DOHH2 (cell line): ENCODE results near the gene HPSE2.
"Not testable (repeated sequence)": the region's sequence is repeated elsewhere in the genome, so short reads cannot be mapped to it uniquely, and the experiment has no call there.

Experiments
- H3F3A ChIP-seq: fragments of 200-600 bp; sonication (generic), shearing (Covaris generic); 2 replicates; pipeline ENCODE4 v1.6.0; 2016; ENCODE audit warnings: antibody characterized with exemption, mild to moderate bottlenecking; ENCODE audit not compliant: control insufficient read depth, insufficient read depth
- H3K27ac ChIP-seq: fragments of 200-600 bp; sonication (generic); 2 replicates; pipeline ENCODE4 v1.5.1; 2014; ENCODE audit warnings: low read depth, mild to moderate bottlenecking, low read length, moderate library complexity
- H3K27me3 ChIP-seq: fragments of 200-600 bp; sonication (generic); 2 replicates; pipeline ENCODE4 v1.6.1; 2014; ENCODE audit warnings: mild to moderate bottlenecking, low read length, mixed read lengths; ENCODE audit not compliant: control insufficient read depth
- H3K36me3 ChIP-seq: fragments of 200-600 bp; sonication (generic); 2 replicates; pipeline ENCODE4 v1.6.1; 2014; ENCODE audit warnings: mild to moderate bottlenecking, low read length, moderate library complexity, mixed read lengths; ENCODE audit not compliant: control insufficient read depth
- H3K4me1 ChIP-seq: fragments of 200-600 bp; sonication (generic); 2 replicates; pipeline ENCODE4 v1.6.1; 2014; ENCODE audit warnings: mild to moderate bottlenecking, low read length, mixed read lengths; ENCODE audit not compliant: control insufficient read depth
- H3K4me2 ChIP-seq: fragments of 200-600 bp; sonication (generic); 2 replicates; pipeline ENCODE4 v1.6.0; 2014; ENCODE audit warnings: mild to moderate bottlenecking, low read length, moderate library complexity
- H3K4me3 ChIP-seq: fragments of 200-600 bp; sonication (generic); 2 replicates; pipeline ENCODE4 v1.5.1; 2014; ENCODE audit warnings: mild to moderate bottlenecking, low read length, mixed read lengths
- H3K79me2 ChIP-seq: fragments of 200-600 bp; sonication (generic); 2 replicates; pipeline ENCODE4 v1.6.1; 2014; ENCODE audit warnings: mild to moderate bottlenecking, low read length, mixed read lengths; ENCODE audit not compliant: control insufficient read depth
- H3K9me2 ChIP-seq: fragments of 200-600 bp; sonication (generic); replicated peaks from 2 replicates; pipeline ENCODE4 v1.6.1; 2014; ENCODE audit warnings: mild to moderate bottlenecking, low read length, mixed read lengths; ENCODE audit not compliant: control insufficient read depth
- H3K9me3 ChIP-seq: fragments of 200-600 bp; sonication (generic); 2 replicates; pipeline ENCODE4 v1.6.1; 2014; ENCODE audit warnings: antibody characterized with exemption, low read length, mixed read lengths; ENCODE audit not compliant: control insufficient read depth, insufficient read depth
- H4K20me1 ChIP-seq: fragments of 200-600 bp; sonication (generic); 2 replicates; pipeline ENCODE4 v1.6.0; 2014; ENCODE audit warnings: low read depth, mild to moderate bottlenecking, antibody characterized with exemption, low read length, moderate library complexity; ENCODE audit not compliant: control insufficient read depth, insufficient read depth
- CTCF ChIP-seq: fragments of 200-600 bp; sonication (generic); IDR thresholded peaks from one replicate; pipeline ENCODE4 v1.5.1; 2014; ENCODE audit warnings: antibody characterized with exemption, mild to moderate bottlenecking, low read depth, low read length; ENCODE audit not compliant: poor library complexity, severe bottlenecking
- EZH2phosphoT487 ChIP-seq: fragments of 200-600 bp; sonication (generic); IDR thresholded peaks from 2 replicates; pipeline ENCODE4 v1.6.1; 2017; ENCODE audit warnings: borderline replicate concordance, mild to moderate bottlenecking, antibody characterized with exemption, low read length, moderate library complexity, mixed read lengths

Gene HPSE2

GRCh38 chr10:98560565-98560964 lies 675.1 kb downstream of the HPSE2 start:
- Histone ChIP-seq H3K9me3 (no peaks in the 10 kb centered on the region), H3K4me3 (no peak overlapping the region), H3K27me3 (peaks cover 7% of the 10 kb centered on the region; the same call in 1 of the 2 replicates), H3K4me2 (no peak overlapping the region), H3K4me1 (no peaks in the 10 kb centered on the region), H3K36me3 (no peaks in the 10 kb centered on the region), H3K27ac (no peak overlapping the region), H3F3A (no peaks in the 10 kb centered on the region), H3K9me2 (no peaks in the 10 kb centered on the region), H3K79me2 (no peaks in the 10 kb centered on the region), H4K20me1 (no peaks in the 10 kb centered on the region)
- TF ChIP-seq CTCF (no peak), EZH2phosphoT487 (no peak)

- Histone ChIP-seq H3K4me2 (no peak overlapping the region), H4K20me1 (no peaks in the 10 kb centered on the region), H3K4me1 (no peaks in the 10 kb centered on the region), H3F3A (no peaks in the 10 kb centered on the region), H3K27me3 (peaks cover 7% of the 10 kb centered on the region; the same call in 1 of the 2 replicates), H3K9me2 (no peaks in the 10 kb centered on the region), H3K9me3 (no peaks in the 10 kb centered on the region), H3K27ac (no peak overlapping the region), H3K36me3 (no peaks in the 10 kb centered on the region), H3K79me2 (no peaks in the 10 kb centered on the region), H3K4me3 (no peak overlapping the region)
- TF ChIP-seq CTCF, result no peak
- no peak for TF ChIP-seq EZH2phosphoT487
Observed at GRCh38 chr10:98556061-98556460, 679.6 kb downstream of the HPSE2 start.

GRCh38 chr10:98555021-98555619 lies 680.5 kb downstream of the HPSE2 start:
- no peaks in the 10 kb centered on the region for H3K79me2 ChIP-seq

GRCh38 chr10:98541561-98541960 lies 694.1 kb downstream of the HPSE2 start:
- not testable (repeated sequence) for H3K27me3 ChIP-seq, H3K9me3 ChIP-seq, H3F3A ChIP-seq, H4K20me1 ChIP-seq, H3K4me3 ChIP-seq, H3K9me2 ChIP-seq, H3K36me3 ChIP-seq, H3K4me2 ChIP-seq, H3K4me1 ChIP-seq, H3K79me2 ChIP-seq, H3K27ac ChIP-seq

More at GRCh38 chr10:98555021-98555619, 680.5 kb downstream of the HPSE2 start:
- peaks cover 7% of the 10 kb centered on the region; the same call in 1 of the 2 replicates for H3K27me3 ChIP-seq
- TF ChIP-seq CTCF, result no peak
- no peak for TF ChIP-seq EZH2phosphoT487
- H3K4me3 ChIP-seq, result no peak overlapping the region
- no peak overlapping the region for H3K27ac ChIP-seq
- H3K36me3 ChIP-seq, result no peaks in the 10 kb centered on the region
- no peaks in the 10 kb centered on the region for H4K20me1 ChIP-seq
- H3K9me2 ChIP-seq, result no peaks in the 10 kb centered on the region
- no peaks in the 10 kb centered on the region for H3K9me3 ChIP-seq
- H3K4me2 ChIP-seq, result no peak overlapping the region
- H3F3A ChIP-seq, result no peaks in the 10 kb centered on the region
- H3K4me1 ChIP-seq, result no peaks in the 10 kb centered on the region
